GM21360 (cell line): ENCODE measurements around the gene AMZ2.
A peak's percentile ranks its signal among the peaks of the same experiment; 100 is the strongest.

Experiments
- ATAC-seq: cut with Tn5 transposase; IDR thresholded peaks from one replicate; pipeline ENCODE4 v1.9.1; 2021; ENCODE audit warnings: mild to moderate bottlenecking, moderate library complexity; ENCODE audit not compliant: unreplicated experiment

Gene AMZ2

GRCh38 chr17:68289936-68290267 lies 42.1 kb downstream of the AMZ2 start:
- ATAC-seq, result no peak

GRCh38 chr17:68290268-68290954 lies 42.6 kb downstream of the AMZ2 start:
- ATAC-seq, result no peak

- ATAC-seq, result peak; percentile 44
These were observed 43.4 kb downstream of the AMZ2 start, which contains the start of the genes ARSG and SLC16A6 for GRCh38 chr17:68290955-68291835. TSS of gene ARSG (plus strand) at chr17:68291495. CDS start at chr17:68307494, 15,999 bp downstream. TSS of gene SLC16A6 (minus strand) at chr17:68291127. CDS start at chr17:68278320, 12,807 bp downstream.

- ATAC-seq, result peak; percentile 47
These were observed 44.2 kb downstream of the AMZ2 start for GRCh38 chr17:68291836-68292688.

GRCh38 chr17:68292689-68293040 lies 44.8 kb downstream of the AMZ2 start:
- ATAC-seq, result no peak

GRCh38 chr17:68293490-68294195 lies 45.8 kb downstream of the AMZ2 start:
- no peak for ATAC-seq

- no peak for ATAC-seq
These were observed 46.3 kb downstream of the AMZ2 start for GRCh38 chr17:68294196-68294555.

- no peak for ATAC-seq
These were observed 46.8 kb downstream of the AMZ2 start for GRCh38 chr17:68294617-68295016.

GRCh38 chr17:68295086-68295485 lies 47.2 kb downstream of the AMZ2 start:
- no peak for ATAC-seq

GRCh38 chr17:68296217-68297191 lies 48.7 kb downstream of the AMZ2 start:
- ATAC-seq, result no peak

GRCh38 chr17:68297195-68297594 lies 49.4 kb downstream of the AMZ2 start:
- no peak for ATAC-seq

- no peak for ATAC-seq
These were observed 50.8 kb downstream of the AMZ2 start for GRCh38 chr17:68298601-68299000.

- no peak for ATAC-seq
These were observed 52.0 kb downstream of the AMZ2 start for GRCh38 chr17:68299817-68300216.

- ATAC-seq, result no peak
These were observed 53.7 kb downstream of the AMZ2 start for GRCh38 chr17:68301438-68301959.

- no peak for ATAC-seq
These were observed 54.3 kb downstream of the AMZ2 start for GRCh38 chr17:68302066-68302564.

- no peak for ATAC-seq
These were observed 54.8 kb downstream of the AMZ2 start for GRCh38 chr17:68302666-68303065.

GRCh38 chr17:68304706-68305105 lies 56.9 kb downstream of the AMZ2 start:
- ATAC-seq, result no peak

- ATAC-seq, result no peak
These were observed 57.3 kb downstream of the AMZ2 start for GRCh38 chr17:68305142-68305541.
